Measurements from ENCODE around the gene TARBP1.

GRCh38 chr1:234526922-234527321 lies 47.9 kb upstream of the TARBP1 start:
- TF ChIP-seq CTCF (conservative IDR thresholded peaks at IDR 0.05; ENCODE audit: low read depth, low read length): no peak
- no peak for TF ChIP-seq SMC3 (IDR thresholded peaks at IDR 0.05; ENCODE audit: low read depth, low read length)

All from IMR-90 (cell line).